HG02642 (cell line): ENCODE measurements around the gene GNAI3.

Experiments
- ATAC-seq: cut with Tn5 transposase; IDR thresholded peaks from one replicate; pipeline ENCODE4 v1.9.1; 2021; ENCODE audit warnings: mild to moderate bottlenecking; ENCODE audit not compliant: unreplicated experiment, poor library complexity

GNAI3 gene

GRCh38 chr1:109523706-109524105 is 24.7 kb upstream of the GNAI3 start:
- ATAC-seq: no peak

DNA sequence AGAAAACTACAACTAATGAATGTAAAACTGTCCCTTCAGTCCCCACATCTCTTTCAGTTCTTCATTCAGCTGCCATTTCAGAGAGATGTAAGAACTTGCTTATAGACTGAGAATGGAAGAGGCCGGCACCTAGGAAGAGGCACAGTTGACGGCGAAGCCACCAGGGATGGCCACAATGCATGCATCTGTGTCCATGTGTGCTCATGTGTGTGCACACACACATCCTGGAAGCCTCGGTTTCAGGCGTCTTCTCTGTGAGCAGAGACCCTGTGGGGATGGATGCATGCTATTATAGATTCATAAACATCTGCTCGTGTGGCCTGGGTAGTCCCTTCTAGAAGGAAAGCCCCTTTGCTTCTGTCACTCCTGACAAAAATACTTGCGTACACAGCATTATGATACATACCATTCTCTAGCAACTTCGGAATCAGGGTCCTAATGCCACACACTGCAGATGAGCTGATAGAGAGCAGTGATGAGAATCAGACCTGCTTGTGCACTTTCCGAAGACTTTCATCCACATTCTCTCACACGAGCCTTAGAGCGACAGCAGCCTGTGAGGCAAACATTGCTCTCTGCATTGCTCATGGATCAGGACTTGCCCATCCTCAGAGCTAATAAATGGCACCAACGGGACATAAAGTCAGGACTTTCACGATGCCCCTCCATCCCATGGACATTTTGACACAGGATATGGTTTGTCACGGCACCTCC is 21.2 kb upstream of the GNAI3 start:
- ATAC-seq: peak; percentile 61

- ATAC-seq: no peak
These were observed 20.3 kb upstream of the GNAI3 start for GRCh38 chr1:109527846-109528695.

- ATAC-seq: no peak
These were observed 19.7 kb upstream of the GNAI3 start for GRCh38 chr1:109528712-109529111.

- ATAC-seq: no peak
These were observed 18.4 kb upstream of the GNAI3 start for GRCh38 chr1:109529881-109530456.

DNA sequence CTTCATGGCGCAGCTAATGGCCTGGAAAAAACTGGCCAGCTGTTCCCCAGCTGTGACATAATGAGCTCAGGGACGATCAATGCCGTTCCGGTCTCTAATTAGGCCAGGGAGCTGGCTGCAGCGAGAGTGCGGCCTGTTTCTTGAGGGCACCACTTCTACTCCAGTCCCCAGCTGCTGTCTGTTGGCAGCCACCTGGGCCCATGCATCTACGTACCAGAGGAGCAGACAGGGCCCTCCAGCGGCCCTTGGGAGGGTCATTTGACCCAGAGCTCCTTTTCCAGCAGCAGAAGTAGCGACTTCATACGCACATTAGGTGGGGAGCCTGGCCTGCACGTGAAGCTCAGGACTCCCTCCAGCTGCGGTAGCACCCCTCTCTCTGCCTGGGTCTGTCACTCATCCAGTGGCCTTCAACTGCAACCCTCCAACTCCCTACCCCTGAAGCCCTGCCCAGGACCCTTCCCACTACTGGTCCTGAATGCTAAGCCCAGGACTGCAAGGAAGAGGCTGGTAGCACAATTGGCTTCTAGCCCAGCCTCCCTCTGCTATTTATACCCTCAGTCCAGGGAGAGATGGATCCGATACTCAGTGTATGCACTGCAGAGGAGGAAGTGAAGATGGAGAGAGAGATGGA is 17.8 kb upstream of the GNAI3 start:
- ATAC-seq: no peak

DNA sequence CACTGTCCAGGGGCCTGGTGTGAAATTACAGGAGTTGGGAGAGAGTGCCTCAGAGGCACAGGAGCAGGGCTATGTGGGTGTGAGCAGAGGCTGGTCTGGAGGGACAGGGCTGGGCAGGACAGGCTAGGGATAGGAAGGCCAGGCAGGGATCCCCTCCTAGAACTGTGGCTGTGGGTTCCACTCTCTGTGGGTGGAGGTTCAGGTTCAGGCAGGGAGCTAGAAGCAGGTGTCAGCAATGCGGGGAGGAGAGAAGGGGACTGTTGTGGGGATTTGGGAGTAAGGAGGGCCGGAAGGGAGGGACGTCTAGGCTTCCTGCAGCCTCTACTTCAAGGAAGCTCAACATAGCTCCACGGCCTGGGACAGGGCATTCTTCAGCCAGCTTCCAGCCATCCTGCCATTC is 17.0 kb upstream of the GNAI3 start:
- no peak for ATAC-seq

DNA sequence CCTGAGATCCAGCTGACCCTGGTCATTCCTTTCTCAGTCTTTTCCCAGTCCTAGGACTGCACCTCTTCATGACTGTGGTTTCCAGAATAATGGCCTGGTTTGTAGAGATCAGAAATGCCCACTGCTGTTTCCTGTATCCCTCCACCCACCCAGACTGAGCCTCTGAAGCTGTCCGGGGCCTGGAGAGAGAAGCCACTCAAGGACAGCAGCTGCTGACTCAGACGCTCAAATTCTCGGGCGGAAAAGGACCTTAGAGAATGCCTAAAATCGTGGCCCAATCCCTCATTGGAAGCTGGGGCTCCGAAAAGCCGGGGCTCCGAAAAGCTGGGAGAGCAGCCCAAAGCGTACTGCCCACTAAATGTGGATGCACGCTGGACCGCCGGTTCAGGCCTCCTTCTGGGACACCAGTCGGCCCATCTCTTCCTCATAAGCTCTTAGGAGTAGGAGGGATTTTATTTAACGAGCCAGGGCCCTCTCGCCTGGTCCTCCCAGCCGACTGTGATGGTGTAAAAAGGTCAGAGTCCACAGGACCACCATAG is 16.5 kb upstream of the GNAI3 start:
- ATAC-seq: no peak

GRCh38 chr1:109532365-109533136 is 15.9 kb upstream of the GNAI3 start:
- peak; percentile 70 for ATAC-seq

GRCh38 chr1:109534307-109534858 is 14.0 kb upstream of the GNAI3 start:
- no peak for ATAC-seq

DNA sequence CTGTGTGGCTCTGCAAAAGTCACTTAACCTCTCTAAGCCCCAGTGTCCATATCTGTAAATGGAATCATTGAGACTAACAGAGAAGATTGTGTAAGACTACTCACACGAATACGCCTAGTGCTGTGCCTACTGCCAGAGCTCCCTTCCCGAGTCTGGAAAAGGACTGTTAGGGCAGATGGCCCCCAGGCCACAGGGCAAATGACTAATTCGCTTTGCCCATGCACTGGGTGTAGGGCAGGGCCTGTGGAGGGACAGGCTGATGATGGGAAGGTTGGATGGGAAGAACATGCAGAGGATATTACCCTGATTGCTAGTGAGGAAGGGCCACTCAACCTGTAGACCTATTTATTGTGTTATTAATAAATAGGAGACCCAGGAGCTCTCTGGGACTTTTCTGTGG is 12.9 kb upstream of the GNAI3 start:
- no peak for ATAC-seq

- no peak for ATAC-seq
These were observed 12.4 kb upstream of the GNAI3 start for GRCh38 chr1:109535971-109536491.

DNA sequence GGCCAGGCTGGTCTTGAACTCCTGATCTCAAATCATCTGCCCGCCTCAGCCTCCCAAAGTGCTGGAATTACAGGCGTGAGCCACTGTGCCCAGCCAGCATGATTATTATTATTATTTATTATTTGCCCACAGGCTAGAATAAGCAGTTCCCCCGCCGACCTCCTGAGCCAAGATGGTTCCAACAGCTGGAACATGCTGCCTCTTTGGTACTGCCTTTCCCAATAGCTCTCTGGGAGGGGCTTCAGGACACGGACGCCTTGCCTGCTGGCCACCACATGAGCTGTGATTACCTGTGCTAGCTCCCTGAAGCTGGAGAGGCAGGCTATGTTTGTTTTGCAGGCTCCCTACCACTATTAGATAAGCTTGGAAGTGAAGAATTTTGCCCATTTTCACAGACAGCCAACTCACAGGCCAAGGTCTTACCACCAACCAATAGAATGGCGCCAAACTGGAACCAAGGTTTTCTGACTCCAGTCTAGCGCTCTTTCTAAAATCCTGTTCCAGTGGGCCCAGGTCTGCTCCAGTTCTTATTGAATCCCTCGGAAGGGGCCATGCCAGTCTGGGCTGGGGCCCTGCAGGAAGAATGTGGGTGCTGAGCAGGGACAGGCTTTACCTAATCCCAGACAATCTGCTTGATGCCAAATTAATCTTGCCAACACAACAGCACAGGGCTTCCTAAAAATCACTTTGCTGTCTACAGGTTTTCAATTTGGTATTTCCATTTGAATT is 10.8 kb upstream of the GNAI3 start:
- ATAC-seq: no peak

DNA sequence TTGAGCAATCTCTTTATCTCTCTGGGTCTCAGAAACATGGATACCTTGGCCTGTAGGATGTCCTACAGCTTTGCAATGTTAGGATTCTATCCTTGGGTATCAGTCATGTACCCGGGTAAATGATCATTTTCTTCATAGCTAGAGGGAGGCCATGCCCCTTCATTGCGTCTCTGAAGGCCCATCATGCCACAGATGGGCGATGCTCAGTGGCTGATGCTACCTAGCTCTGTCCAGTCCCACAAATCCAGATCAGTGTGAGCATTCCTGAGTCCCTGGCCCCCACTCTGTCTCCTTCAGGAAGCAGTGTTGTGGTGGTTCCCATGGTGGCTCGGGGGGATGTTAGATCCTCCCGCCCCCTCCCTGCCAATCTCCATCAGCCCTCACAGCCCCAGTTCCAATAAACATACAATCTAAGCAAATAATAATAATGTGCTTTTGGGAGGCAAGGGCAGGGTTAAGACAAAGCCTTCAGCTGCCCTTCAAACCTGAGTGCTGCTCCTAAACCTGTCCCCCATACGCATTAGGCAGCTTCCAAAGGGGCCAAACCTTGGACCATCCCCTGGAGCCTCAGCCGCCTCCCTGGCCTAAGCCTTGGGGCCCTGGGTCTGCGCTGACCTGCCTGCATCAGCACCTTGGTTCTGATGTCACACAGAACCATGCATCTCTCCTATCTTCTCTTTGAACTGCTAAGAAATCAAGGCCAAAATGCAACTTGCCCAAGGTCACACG is 9.4 kb upstream of the GNAI3 start:
- ATAC-seq: no peak

DNA sequence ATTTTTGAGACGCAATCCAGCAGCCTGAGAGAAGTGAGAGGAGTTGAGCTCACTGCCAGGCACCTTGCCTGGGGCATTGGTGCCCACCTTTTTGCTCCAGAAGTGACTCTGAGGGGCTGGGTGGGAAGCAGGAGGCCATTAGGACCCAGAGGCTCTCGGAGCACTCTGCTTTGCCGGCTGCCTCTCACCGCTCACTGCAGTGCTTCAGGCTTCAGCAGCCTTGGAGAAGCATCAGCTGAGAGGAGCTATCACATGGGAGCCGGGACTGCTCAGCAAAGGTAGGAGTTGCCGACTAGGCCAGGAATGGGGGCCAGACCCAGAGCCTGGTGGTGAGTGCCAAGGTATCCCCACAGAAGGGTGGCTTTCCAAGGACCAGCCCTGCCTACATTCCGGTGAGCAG is 8.7 kb upstream of the GNAI3 start, which contains the start of gene GPR61:
Gene GPR61 (plus strand): TSS at position 197 of the 400 bp plus-strand sequence. CDS start 3,151 bp downstream, outside the sequence.
- no peak for ATAC-seq

DNA sequence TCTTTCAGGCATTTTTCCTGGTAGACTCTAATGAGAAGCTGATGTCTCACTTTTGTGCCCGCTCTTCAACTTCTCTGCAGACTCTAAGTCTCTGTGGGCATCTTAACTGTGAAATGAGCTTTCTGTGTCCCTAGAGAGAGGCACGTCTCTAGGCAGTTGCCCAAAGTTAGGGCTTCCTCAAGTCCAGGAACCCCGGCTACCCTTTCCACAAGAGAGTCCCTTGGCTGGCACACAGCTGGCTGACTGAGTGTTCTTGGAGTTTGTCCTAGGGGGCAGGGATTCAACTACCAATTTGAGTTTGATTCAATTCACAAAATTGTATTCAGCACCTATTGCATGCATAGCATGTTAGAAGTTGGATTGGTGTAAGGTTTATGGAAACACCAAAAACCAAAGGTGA is 7.3 kb upstream of the GNAI3 start:
- no peak for ATAC-seq

DNA sequence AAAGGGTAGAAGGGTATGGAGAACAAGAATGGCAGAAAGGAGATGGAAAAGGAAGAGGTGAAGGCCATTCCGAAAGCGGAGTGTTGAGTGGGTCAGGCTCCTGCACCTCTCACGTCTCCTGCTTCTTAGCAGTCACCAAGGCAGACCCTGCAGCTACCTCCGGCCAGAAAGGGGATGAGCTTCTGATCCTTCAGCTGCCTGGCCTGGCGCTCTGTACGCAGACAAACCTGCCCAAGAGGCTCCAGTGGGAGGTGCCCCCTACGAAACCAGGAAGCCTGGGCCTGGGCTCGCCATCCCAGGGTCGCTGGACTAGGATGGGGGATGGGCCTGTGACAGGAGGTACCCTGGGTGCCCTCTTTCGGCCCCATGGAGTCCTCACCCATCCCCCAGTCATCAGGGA is 5.8 kb upstream of the GNAI3 start:
- ATAC-seq: no peak
